Measurements from ENCODE around the gene CGNL1.

DNA sequence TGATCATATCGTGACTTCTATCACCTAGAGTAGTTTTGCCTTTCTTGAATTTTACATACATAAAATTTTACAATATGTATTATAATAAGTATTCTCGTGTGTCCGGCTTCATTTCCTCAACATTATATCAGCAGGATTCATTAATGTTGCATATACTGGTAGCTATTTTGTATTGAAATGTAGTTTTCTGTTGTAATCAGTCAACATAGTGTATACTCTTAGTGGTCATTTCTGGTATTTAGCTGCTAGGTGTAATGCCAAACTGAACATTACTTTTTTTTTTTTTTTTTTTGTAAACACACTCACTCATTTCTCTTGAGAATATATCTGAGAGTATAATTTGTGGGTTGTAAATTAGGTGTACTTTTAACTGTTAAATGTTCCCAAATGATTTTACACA is 70.1 kb downstream of the CGNL1 start:
- TF ChIP-seq, protein P1, sequence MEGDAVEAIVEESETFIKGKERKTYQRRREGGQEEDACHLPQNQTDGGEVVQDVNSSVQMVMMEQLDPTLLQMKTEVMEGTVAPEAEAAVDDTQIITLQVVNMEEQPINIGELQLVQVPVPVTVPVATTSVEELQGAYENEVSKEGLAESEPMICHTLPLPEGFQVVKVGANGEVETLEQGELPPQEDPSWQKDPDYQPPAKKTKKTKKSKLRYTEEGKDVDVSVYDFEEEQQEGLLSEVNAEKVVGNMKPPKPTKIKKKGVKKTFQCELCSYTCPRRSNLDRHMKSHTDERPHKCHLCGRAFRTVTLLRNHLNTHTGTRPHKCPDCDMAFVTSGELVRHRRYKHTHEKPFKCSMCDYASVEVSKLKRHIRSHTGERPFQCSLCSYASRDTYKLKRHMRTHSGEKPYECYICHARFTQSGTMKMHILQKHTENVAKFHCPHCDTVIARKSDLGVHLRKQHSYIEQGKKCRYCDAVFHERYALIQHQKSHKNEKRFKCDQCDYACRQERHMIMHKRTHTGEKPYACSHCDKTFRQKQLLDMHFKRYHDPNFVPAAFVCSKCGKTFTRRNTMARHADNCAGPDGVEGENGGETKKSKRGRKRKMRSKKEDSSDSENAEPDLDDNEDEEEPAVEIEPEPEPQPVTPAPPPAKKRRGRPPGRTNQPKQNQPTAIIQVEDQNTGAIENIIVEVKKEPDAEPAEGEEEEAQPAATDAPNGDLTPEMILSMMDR (IDR thresholded peaks at IDR 0.05): no peak
- TF ChIP-seq POLR2A (IDR thresholded peaks at IDR 0.05): no peak

All from lower leg skin (tissue), 3 donors.